A549 (cell line): Measurements from ENCODE around the gene LMF1.

Source experiments
- CHD4 ChIP-seq: fragments of 200-600 bp; sonication (generic); IDR thresholded peaks from 2 replicates; pipeline ENCODE4 v1.6.1; 2016; ENCODE audit warnings: antibody characterized with exemption, mild to moderate bottlenecking, borderline replicate concordance
- CTCF ChIP-seq: fragments of >200 bp; sonication (Bioruptor Twin); formaldehyde crosslinking; IDR thresholded peaks from 3 replicates; pipeline ENCODE4 v1.5.1; 2016
- E2F6 ChIP-seq: IDR thresholded peaks from 2 replicates; pipeline ENCODE4 v1.6.1; 2012; ENCODE audit warnings: low read depth, borderline replicate concordance

GRCh38 chr16:923184-923583, 47.6 kb downstream of the LMF1 start:
- TF ChIP-seq CHD4, result no peak
- no peak for TF ChIP-seq E2F6
- TF ChIP-seq CTCF, result no peak
